GM18498 (cell line): ENCODE data around the gene TNIP1.

ENCODE experiments used
- ATAC-seq: cut with Tn5 transposase; IDR thresholded peaks from one replicate; pipeline ENCODE4 v1.9.1; 2021; ENCODE audit warnings: mild to moderate bottlenecking, moderate library complexity; ENCODE audit not compliant: unreplicated experiment

The TNIP1 gene

GRCh38 chr5:151005187-151005949 lies 75.5 kb downstream of the TNIP1 start:
- ATAC-seq, result no peak

GRCh38 chr5:151004499-151004898 lies 76.3 kb downstream of the TNIP1 start:
- ATAC-seq, result no peak

DNA sequence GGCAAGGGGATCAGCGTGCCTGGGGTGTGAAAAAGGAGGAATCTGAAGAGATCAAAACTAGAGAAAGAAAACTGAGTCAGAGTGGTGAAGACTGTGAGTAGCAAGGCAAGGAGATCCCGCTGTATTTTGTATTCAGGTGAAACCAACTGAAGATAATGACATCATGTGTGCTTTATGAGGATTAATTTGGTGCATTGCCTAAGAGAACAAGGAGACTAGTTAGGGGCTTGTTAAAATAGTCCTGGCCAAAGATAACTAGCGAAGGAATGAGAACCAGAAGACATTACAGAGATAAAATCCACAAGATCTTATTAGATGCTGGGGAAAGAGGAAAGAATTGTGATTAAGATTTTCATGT lies 77.4 kb downstream of the TNIP1 start:
- no peak for ATAC-seq

DNA sequence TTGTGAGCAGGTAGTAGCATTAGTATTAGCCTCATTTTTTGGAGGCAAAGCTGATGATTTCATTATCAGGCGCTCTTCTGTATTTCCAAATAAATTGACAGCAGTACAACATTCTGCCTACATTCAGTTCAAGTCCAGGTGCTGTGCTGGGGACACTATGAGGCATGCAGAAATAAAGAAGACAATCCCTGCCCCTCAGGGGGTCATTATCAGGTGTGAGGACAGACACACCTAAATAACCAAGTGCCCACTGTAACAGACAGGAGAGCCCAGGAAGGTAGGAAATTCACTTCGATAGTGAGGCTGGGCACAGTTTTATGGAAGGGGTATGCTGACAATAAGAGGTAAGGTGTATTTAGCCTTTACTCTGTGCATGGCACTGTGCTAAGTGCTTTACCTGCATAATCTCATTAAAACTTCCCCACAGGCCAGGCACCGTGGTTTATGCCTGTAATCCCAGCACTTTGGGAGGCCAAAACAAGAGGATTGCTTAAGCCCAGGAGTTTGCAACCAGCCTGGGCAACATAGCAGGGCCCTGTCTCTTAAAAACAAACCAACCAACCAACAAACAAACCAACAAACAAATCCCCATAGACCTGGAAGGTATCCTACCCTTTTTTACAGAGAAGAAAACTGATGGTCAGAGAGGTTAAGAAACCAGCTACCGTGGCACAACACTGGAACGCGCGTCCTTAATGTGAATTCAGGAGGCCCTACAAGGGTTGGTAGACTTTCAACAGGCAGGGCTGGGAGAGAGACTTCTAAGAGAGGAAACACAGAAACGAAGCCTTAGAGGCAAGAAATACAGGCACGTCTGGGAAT lies 77.9 kb downstream of the TNIP1 start:
- ATAC-seq, result no peak

DNA sequence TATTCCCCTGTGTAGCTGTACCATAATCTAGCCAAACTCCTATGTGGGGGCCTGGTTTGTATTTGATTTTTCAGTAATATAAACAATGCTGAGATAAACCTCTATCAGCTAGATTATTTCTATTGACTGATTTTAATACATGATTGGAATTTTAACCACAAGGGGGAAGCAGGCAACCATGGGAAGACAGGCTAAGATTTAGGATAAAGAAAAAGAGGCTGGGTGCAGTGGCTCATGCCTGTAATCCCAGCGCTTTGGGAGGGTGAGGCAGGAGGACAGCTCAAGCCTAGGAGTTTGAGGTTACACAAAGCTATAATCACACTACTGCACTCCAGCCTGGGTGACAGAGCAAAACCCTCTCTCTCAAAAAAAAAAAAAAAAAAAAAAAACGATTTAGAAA lies 78.6 kb downstream of the TNIP1 start:
- no peak for ATAC-seq

GRCh38 chr5:151001436-151001835 lies 79.4 kb downstream of the TNIP1 start:
- no peak for ATAC-seq

GRCh38 chr5:150999704-151000442 lies 81.0 kb downstream of the TNIP1 start:
- no peak for ATAC-seq

DNA sequence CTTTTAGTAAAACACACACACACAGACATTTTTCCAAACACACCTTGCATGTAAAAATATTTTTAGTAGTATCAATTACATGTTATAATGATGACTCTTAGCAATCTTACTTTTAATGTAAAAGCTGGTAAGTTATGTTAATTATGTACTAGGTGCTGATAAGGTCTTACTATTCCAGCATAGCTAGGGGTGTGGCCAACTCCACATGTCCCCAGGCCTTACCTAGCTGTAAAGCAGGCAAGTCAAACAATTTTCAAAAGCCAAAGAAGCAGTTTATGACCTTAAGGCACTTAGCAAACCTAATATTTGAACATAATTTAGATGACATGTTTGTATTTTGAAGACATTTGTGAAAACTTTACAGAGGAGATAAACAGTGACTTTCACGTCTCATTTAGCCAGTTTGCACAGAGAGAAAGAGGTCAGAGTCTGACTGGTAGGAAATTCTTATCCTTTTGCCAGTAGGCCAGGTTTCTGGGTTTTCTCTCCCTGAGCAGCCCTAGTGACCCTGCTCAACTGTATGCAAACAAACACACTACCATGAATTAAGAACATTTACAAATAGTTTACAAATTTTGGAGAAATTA lies 86.9 kb downstream of the TNIP1 start:
- ATAC-seq, result no peak

DNA sequence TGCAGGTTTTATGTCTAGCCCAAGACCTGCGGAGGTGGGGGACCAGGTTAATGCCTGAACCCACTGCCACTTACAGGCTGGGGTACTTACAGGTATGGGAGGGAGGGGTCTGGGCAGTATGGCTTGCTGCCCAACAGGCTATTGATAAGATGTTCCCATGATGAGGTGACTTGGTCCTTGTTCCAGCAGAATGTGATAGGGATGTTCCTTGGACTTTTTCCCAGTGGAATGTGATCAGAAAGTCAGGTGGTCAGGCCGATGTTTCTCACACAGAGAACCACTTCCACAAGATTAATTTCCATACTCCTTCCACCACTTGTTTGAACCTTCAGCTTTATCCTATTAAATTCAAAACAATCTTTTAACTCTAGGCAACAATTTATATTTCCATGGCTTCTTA lies 87.4 kb downstream of the TNIP1 start:
- no peak for ATAC-seq

DNA sequence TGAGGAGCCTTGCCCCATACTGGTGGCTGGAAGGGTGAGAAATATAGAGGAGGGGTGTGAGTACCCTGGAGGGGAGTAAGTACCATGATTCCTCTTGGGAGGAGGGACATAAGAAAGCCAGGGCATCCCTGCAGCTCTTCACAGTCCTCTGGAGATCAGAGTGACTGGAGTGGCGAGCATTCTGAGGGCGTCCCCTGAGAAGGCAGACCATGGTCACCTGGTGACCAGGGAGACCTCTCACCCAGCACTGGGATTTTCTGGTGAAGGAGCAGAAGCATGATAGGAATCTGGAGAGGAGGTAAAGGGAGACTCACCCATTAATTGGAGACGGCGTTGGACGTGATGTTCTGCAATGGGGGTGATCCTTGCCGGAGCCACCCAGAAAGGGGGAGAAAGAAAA lies 88.1 kb downstream of the TNIP1 start:
- ATAC-seq, result no peak

- no peak for ATAC-seq
These were observed 91.1 kb downstream of the TNIP1 start for GRCh38 chr5:150989695-150990094.

DNA sequence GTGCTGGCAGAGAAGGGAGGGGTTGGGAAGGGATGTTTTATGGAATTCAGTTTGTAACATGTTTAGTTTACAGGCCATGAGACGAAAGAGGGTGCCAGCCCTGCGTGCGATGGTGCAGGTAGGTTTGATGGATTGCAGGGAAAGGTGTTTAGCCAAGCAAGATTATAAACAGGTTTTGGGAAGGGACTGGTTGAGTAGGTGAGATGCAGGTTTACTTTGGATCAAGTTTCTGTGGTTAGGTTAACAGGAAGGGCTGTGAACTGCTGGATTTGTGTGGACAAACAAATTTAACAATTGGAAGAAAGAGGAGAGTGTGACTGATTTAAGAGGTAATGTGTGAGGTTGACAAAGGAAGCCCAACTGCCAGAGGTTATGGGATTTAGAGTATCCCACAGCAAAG lies 93.1 kb downstream of the TNIP1 start:
- no peak for ATAC-seq
